HG03442 (cell line): ENCODE results near the gene PPARGC1A.

Experiments used
- ATAC-seq: cut with Tn5 transposase; IDR thresholded peaks from one replicate; pipeline ENCODE4 v1.9.1; 2021; ENCODE audit warnings: mild to moderate bottlenecking, moderate library complexity; ENCODE audit not compliant: unreplicated experiment

Gene PPARGC1A

GRCh38 chr4:23779422-23779821 lies 110.4 kb downstream of the PPARGC1A start:
- ATAC-seq: no peak

- ATAC-seq: no peak
These were observed 114.2 kb downstream of the PPARGC1A start for GRCh38 chr4:23775694-23776093.

- no peak for ATAC-seq
These were observed 114.9 kb downstream of the PPARGC1A start for GRCh38 chr4:23774909-23775308.

- ATAC-seq: no peak
These were observed 115.8 kb downstream of the PPARGC1A start for GRCh38 chr4:23773884-23774636.

GRCh38 chr4:23770011-23770410 lies 119.8 kb downstream of the PPARGC1A start:
- no peak for ATAC-seq

DNA sequence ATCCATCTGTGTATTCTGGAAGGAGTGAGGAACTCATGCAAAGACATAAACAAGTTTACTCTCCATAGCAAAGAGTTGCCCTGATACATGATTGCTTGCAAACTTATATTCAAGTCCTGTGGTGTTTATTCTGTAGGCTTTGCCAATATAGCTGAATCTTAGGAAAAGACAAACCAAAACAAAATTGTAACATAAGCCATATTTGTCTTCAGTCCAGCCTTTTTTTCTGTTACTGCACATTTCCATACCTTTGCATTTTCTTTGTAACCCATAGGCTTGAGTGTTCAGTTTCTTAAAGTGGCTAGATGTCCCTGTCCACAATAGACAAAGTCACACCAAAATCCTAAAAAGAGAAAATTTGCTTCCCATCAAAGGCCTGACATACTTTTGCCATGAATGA lies 120.4 kb downstream of the PPARGC1A start:
- no peak for ATAC-seq

- ATAC-seq: no peak
These were observed 121.3 kb downstream of the PPARGC1A start for GRCh38 chr4:23768541-23768940.

DNA sequence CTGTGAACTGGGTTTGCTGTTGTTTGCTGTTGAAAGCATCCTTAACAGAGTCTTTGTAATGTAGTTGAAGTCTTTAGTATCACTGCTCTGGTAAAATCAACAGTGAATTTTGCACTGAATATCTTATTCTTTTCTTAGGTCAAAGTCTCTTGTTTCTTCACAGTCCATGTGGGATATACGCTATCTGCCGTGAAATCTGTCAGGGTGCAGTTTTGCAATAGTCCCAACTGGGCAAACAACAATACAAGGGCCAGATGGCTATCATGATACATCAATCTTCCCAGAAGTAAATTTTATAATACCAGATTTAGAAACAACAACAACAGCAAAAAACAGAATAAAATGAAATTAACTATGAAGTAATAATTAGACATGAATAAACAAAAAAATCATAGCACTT lies 123.5 kb downstream of the PPARGC1A start:
- ATAC-seq: no peak

- no peak for ATAC-seq
These were observed 126.3 kb downstream of the PPARGC1A start for GRCh38 chr4:23763559-23763958.

DNA sequence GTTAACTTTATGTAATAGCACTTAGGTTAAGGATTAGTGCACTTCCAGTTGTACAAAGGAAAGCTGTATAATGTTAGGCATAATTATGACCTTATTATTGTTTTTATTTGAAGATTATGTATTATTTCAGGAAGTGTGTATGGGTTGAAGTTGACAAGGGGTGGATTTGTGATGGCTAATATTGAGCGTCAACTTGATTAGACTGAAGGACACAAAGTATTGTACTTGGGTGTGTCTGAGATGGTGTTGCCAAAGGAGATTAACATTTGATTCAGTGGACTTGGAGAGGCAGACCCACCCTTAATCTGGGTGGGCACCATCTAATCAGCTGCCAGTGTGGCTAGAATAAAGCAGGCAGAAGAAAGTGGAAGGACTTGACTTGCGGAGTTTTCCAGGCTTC lies 127.3 kb downstream of the PPARGC1A start:
- ATAC-seq: no peak

DNA sequence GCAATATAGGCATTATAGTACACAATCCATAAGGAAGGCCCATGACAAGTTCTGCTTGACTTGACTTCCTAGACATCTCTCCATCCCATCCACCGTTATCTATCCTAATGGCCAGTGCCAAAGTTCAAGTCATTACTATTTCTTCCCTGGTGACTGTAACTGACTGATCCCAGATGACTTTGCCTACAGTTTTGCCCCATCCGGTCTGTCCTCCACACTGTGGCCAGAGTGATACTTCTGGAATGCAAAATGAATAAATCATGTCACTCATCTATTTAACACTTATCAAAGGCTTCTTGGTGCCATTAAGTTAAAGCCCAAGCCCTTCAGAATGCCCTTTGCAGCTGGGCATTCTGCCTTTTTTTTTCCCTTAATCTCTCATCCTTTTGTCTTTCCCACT lies 130.8 kb downstream of the PPARGC1A start:
- ATAC-seq: no peak

DNA sequence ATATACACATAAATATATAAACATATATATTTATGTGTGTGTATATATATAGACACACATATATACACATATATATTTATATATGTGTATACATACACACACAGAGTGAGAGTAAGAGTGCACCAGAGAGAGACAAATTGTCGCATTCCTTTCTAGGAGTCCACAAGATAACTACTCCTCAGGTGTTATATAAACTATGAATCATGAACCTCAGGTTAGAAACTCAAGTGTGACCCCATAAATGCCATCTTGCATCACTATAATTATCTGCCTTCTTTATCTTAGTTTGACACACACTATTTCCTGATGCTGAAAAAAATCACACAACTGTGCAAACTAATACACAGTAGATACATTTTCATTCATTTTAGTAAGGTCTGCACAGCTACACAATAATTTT lies 135.2 kb downstream of the PPARGC1A start:
- no peak for ATAC-seq

DNA sequence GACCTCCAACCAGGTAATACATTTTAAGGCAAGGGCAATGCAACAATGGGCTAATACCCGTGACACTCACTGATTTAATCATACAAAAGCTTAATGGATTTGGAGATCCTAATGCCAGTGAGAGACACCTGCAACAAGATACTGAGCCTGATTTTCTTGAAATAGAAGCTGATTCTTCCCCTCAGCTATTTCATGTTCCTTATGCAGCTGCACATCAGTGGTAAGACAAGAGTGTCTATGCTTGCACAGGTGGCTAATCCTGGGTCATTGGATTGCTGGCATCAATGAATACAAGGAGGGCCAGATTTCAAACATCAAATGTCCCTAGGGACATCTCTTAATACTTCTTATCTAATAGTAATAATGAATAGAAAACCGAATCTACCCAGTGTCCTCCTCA lies 139.7 kb downstream of the PPARGC1A start:
- ATAC-seq: no peak

GRCh38 chr4:23747281-23747735 lies 142.5 kb downstream of the PPARGC1A start:
- ATAC-seq: no peak

GRCh38 chr4:23746672-23747071 lies 143.2 kb downstream of the PPARGC1A start:
- ATAC-seq: no peak

DNA sequence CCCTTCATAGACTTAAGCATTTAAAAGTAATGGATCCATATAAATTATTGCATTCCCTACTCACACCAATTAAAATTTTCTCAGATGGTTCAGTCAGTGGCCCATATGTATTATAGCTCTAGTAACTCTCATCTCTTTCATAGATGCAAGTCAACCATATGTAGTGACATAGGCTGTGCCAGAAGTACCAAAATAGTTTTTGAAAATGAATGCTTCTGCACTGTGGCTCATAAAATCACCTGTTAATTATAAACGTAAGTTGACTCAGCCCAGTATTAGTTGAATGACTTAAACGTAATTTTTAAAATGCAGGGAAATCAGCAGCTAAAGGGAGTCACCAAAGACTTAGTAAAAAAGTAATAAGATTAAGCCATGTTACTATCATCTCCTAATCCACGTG lies 143.8 kb downstream of the PPARGC1A start:
- no peak for ATAC-seq

GRCh38 chr4:23745377-23745776 lies 144.5 kb downstream of the PPARGC1A start:
- ATAC-seq: no peak
